Upper lobe of right lung (tissue), 1 donor: Measurements from ENCODE around the gene GGCX. TPM values are rescaled to one million over a fixed set of nuclear protein-coding genes. Genes with fewer than 3 reads are reported as not detected.

ENCODE experiments used
- ATAC-seq: fragments of 200-7000 bp; cut with Tn5 transposase; one replicate; pipeline ENCODE4 v1.9.1; 2020; ENCODE audit warnings: mild to moderate bottlenecking, moderate library complexity
- DNase-seq: peaks from one replicate; pipeline ENCODE4 v3.0.0-alpha.2; 2020
- H3K27ac ChIP-seq: fragments of 200-600 bp; one replicate; pipeline ENCODE4 v1.8.0; 2022
- H3K27me3 ChIP-seq: fragments of 200-600 bp; one replicate; pipeline ENCODE4 v1.8.0; 2022; ENCODE audit warnings: mild to moderate bottlenecking
- H3K36me3 ChIP-seq: fragments of 200-600 bp; one replicate; pipeline ENCODE4 v1.8.0; 2022
- H3K4me1 ChIP-seq: fragments of 200-600 bp; one replicate; pipeline ENCODE4 v1.8.0; 2022
- H3K4me3 ChIP-seq: fragments of 200-600 bp; one replicate; pipeline ENCODE4 v1.8.0; 2022; ENCODE audit warnings: mild to moderate bottlenecking
- H3K9me3 ChIP-seq: fragments of 200-600 bp; one replicate; pipeline ENCODE4 v1.8.0; 2022
- intact Hi-C: fragments of 100-400 bp; cut with DNase I; formaldehyde crosslinking; loops from one replicate; pipeline ENCODE4 v1.11.0; 2022
- total RNA-seq: library from RNA; stranded (reverse); fragmentation: NEBNext Ultra II Directional; extraction: Animal tissue kit (Norgen Biotek cat#: 25700); gene quantifications from one replicate; pipeline ENCODE4 v1.2.1, GENCODE V29; 2021
- TF ChIP-seq, protein P1 (sequence below): fragments of 200-600 bp; IDR thresholded peaks from one replicate; pipeline ENCODE4 v1.8.0; 2022; ENCODE audit warnings: antibody characterized with exemption
- donor health status: DM: no; HTN: yes; CAD: no; lungs with severe emphysema.

Gene GGCX
- total RNA-seq, 1 donor from 2014 or later, result 73.2 TPM

DNA sequence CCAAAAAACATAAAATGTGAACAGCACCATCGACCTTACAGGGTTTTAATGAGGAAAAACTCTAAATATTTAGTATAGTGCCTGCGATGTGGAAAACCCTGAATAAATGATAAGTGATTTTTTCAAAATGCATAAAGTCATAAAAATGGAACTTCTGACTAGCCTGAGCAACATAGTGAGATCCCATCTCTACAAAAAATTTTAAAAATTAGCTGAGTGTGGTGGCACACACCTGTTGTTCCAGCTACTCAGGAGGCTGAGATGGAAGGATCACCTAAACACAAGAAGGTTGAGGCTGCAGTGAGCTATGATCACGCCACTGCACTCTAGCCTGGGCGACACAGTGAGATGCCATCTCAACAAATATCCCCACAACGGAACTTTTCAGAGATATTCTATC is 4.2 kb downstream of the GGCX start:
- intact Hi-C loops, result no loop called here
- Histone ChIP-seq H3K27me3 (no peaks in the 10 kb centered on the region), H3K36me3 (peaks cover 63% of the 10 kb centered on the region), H3K27ac (no peak overlapping the region), H3K9me3 (no peaks in the 10 kb centered on the region), H3K4me3 (no peak overlapping the region), H3K4me1 (peaks cover 27% of the 10 kb centered on the region)
- no peak for ATAC-seq
- TF ChIP-seq, protein P1, sequence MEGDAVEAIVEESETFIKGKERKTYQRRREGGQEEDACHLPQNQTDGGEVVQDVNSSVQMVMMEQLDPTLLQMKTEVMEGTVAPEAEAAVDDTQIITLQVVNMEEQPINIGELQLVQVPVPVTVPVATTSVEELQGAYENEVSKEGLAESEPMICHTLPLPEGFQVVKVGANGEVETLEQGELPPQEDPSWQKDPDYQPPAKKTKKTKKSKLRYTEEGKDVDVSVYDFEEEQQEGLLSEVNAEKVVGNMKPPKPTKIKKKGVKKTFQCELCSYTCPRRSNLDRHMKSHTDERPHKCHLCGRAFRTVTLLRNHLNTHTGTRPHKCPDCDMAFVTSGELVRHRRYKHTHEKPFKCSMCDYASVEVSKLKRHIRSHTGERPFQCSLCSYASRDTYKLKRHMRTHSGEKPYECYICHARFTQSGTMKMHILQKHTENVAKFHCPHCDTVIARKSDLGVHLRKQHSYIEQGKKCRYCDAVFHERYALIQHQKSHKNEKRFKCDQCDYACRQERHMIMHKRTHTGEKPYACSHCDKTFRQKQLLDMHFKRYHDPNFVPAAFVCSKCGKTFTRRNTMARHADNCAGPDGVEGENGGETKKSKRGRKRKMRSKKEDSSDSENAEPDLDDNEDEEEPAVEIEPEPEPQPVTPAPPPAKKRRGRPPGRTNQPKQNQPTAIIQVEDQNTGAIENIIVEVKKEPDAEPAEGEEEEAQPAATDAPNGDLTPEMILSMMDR, result no peak
- DNase-seq, result no peak

DNA sequence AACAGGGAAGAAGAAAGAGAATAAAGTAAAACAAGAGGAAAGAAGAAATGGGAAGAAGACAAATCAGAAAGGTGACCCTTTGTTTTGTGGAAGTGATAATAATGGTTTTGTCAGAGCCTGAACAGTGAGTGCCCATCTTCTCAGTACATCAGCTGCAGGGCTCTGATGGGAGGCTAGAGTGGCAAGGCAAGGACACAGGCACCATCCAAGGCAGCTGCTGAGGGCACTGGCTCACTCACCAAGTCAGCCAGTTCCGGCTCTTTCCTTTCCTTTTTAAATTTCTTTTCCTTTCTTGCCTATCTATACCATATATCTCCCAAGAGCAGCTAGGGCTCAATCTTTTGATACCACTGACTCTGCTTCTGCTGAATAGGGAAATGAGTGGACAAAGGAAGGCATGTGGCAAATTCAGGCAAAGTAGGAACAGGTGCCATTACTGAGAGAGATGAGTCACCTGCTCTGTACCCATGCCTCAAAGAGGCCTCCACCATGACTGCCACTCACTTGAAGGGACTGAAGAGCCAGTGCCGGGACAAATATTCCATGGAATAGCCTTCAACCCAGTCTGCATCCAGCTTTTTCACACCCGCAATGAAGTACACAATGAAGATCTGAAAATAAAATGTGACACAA is 6.2 kb downstream of the GGCX start:
- peaks cover 82% of the 10 kb centered on the region for H3K36me3 ChIP-seq
- intact Hi-C loops, result no loop called here

DNA sequence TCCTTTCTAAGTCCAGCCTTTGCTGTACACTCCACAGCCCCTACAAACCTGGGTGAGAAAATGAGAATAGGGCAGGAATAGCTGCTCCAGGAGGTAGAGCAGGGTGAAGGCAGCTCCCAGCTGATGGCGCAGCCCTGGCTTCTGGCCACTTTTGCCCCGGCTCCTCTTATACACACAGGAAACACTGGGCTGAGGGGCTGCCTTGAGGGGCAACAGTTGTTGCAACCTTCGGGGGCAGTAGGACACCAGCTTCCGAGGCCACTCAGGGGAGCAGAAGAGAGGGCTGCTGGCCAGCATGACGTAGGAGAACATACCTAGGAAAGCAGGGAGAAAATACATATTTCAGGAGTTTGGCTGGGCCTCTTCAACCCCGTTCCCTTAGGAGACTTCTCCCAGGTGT is 8.1 kb downstream of the GGCX start:
- intact Hi-C loops, result no loop called here
- no peaks in the 10 kb centered on the region for H3K9me3 ChIP-seq
- no peak overlapping the region for H3K4me3 ChIP-seq
- peaks cover 5% of the 10 kb centered on the region for H3K4me1 ChIP-seq
- ATAC-seq, result no peak
- H3K27me3 ChIP-seq, result no peaks in the 10 kb centered on the region
- TF ChIP-seq, protein P1, result no peak
- H3K36me3 ChIP-seq, result peaks cover 90% of the 10 kb centered on the region
- no peak for DNase-seq
- H3K27ac ChIP-seq, result no peak overlapping the region

More for the DNA sequence above, 6.2 kb downstream of the GGCX start:
- TF ChIP-seq, protein P1, result no peak
- ATAC-seq, result no peak
- Histone ChIP-seq H3K9me3 (no peaks in the 10 kb centered on the region), H3K27me3 (no peaks in the 10 kb centered on the region), H3K27ac (no peak overlapping the region), H3K4me3 (no peak overlapping the region), H3K4me1 (peaks cover 21% of the 10 kb centered on the region)
- DNase-seq, result no peak

DNA sequence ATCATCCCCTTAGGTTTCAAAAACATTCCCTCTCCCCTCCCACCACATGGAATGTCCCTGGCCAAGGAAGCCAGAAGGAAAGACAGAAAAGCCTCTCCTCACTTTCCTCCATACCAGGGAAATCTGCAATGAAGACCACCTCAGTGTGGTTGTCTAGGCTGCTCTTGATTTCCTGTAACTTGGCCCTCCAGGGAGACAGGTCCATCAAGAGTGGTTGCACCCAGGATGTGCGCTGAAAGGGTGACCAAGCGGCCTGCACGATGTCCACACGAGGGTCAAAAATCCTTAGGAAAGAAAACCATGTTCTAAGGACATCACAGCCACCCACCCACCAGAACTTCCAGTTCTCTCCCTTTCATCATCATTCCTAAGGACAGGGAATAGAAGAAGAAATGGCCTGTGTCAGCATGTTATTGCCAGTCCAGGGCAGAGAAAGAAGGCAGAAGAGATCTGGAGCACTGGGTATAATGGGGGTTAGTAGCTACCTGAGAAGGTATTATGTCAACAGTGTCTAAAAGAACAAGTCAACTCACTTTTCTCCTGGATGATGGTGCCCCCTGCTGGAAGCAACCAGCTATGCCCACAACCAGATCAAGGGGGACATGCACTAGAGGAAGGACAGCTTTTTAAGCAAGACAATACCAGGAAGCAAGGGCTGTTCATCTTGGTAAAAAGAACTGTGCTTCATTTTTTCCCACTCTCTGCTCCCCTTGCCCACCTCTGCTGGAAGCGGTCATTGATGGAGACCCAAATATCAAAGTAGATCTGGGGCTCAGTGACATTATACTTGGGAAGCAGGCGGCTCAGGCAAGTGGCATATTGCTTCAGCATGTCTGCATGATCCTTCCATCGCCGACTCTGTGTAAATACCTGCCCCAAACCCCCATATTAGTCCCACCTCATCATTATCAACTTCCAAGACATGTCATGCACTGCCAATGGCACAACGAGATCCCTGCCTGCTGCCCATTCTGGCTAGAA is 9.3 kb downstream of the GGCX start:
- TF ChIP-seq, protein P1, result peak; percentile 96
- Histone ChIP-seq H3K36me3 (peaks cover 92% of the 10 kb centered on the region), H3K27ac (no peak overlapping the region), H3K9me3 (no peaks in the 10 kb centered on the region), H3K4me1 (peaks cover 5% of the 10 kb centered on the region), H3K4me3 (no peak overlapping the region), H3K27me3 (no peaks in the 10 kb centered on the region)
- intact Hi-C loops, result no loop called here
- DNase-seq, result peak; percentile 82
- peak; percentile 93 for ATAC-seq

DNA sequence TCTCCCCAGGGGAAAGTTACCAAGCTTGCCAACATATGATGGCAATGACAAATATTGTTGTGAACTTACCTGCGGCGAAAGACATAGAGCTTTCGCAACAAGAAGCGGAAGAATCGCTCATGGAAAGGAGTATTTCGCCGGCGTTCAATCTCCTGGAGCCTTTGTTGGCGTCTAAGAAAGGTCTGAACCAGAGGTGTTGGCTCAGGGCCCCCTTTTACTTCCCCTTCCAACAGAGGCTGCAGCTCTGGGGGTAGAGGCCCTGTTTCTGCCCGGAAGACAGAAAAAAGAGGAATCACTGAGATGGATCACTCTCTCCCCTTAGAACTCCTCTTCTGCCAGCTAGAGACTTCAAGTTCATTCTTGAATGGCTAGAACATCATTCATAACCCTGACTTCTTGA is 10.8 kb downstream of the GGCX start:
- intact Hi-C loops, result no loop called here
- Histone ChIP-seq H3K4me3 (no peak overlapping the region), H3K9me3 (no peaks in the 10 kb centered on the region), H3K4me1 (peaks cover 5% of the 10 kb centered on the region), H3K27me3 (no peaks in the 10 kb centered on the region), H3K36me3 (peaks cover 97% of the 10 kb centered on the region), H3K27ac (no peak overlapping the region)
- DNase-seq (no peak), ATAC-seq (no peak)
- TF ChIP-seq, protein P1, result no peak
